HepG2 (cell line): ENCODE results near the gene NOXO1. TPM values are rescaled to one million over a fixed set of nuclear protein-coding genes. Genes with fewer than 3 reads are reported as not detected.
A peak's percentile ranks its signal among the peaks of the same experiment; 100 is the strongest.

Experiments
- ARHGAP35 ChIP-seq: sonication (generic); formaldehyde crosslinking; IDR thresholded peaks from 2 replicates; pipeline ENCODE4 v1.9.0; 2022; ENCODE audit warnings: mild to moderate bottlenecking, inconsistent platforms, moderate library complexity, missing genetic modification reagents, borderline replicate concordance
- E2F1 ChIP-seq: sonication (generic); formaldehyde crosslinking; IDR thresholded peaks from 2 replicates; pipeline ENCODE4 v1.5.0; 2020; ENCODE audit warnings: missing genetic modification reagents
- EEA1 ChIP-seq: sonication (generic); formaldehyde crosslinking; IDR thresholded peaks from 2 replicates; pipeline ENCODE4 v1.5.1; 2020; ENCODE audit warnings: mild to moderate bottlenecking, missing genetic modification reagents, borderline replicate concordance
- ETV6 ChIP-seq: sonication (generic); formaldehyde crosslinking; conservative IDR thresholded peaks from 2 replicates; pipeline ENCODE4 v1.4.0; 2020; ENCODE audit warnings: missing genetic modification reagents
- FOSL1 ChIP-seq: sonication (generic); formaldehyde crosslinking; IDR thresholded peaks from 2 replicates; pipeline ENCODE4 v1.9.0; 2021; ENCODE audit warnings: missing genetic modification reagents, borderline replicate concordance
- MTERF4 ChIP-seq: sonication (generic); formaldehyde crosslinking; IDR thresholded peaks from 2 replicates; pipeline ENCODE4 v1.8.0; 2023; ENCODE audit warnings: mild to moderate bottlenecking, missing genetic modification reagents
- NR2C2 ChIP-seq: sonication (generic); formaldehyde crosslinking; IDR thresholded peaks from 2 replicates; pipeline ENCODE4 v1.4.0; 2020; ENCODE audit warnings: missing genetic modification reagents, mild to moderate bottlenecking, moderate library complexity, borderline replicate concordance
- PAWR ChIP-seq: sonication (generic); formaldehyde crosslinking; IDR thresholded peaks from 2 replicates; pipeline ENCODE4 v1.4.0; 2020; ENCODE audit warnings: missing genetic modification reagents, mild to moderate bottlenecking, borderline replicate concordance
- PAXIP1 ChIP-seq: sonication (generic); formaldehyde crosslinking; conservative IDR thresholded peaks from 2 replicates; pipeline ENCODE4 v1.4.0; 2020; ENCODE audit warnings: mild to moderate bottlenecking, missing genetic modification reagents, moderate library complexity
- PPARG ChIP-seq: conservative IDR thresholded peaks from 2 replicates; pipeline ENCODE4 v1.6.1; 2016; ENCODE audit warnings: missing biosample characterization, missing genetic modification reagents
- SOX6 ChIP-seq, 2 experiments: fragments of 450-650 bp in 1 of 2; sonication (generic) in 1 of 2; formaldehyde crosslinking in 1 of 2; IDR thresholded peaks; 2 replicates each; pipeline versions ENCODE4 v1.4.0 to v1.6.1; 2017 to 2020; ENCODE audit warnings: antibody characterized with exemption in 1 of 2, mild to moderate bottlenecking in 1 of 2, missing genetic modification reagents in 1 of 2
- THAP9 ChIP-seq: sonication (generic); formaldehyde crosslinking; IDR thresholded peaks from 2 replicates; pipeline ENCODE4; 2020; ENCODE audit warnings: missing genetic modification reagents, mild to moderate bottlenecking, borderline replicate concordance
- ZNF121 ChIP-seq: sonication (generic); formaldehyde crosslinking; IDR thresholded peaks from 2 replicates; pipeline ENCODE4 v1.5.0; 2020; ENCODE audit warnings: mild to moderate bottlenecking, missing genetic modification reagents
- ZNF124 ChIP-seq: sonication (generic); formaldehyde crosslinking; IDR thresholded peaks from 2 replicates; pipeline ENCODE4 v1.4.0; 2020; ENCODE audit warnings: missing genetic modification reagents
- ZNF20 ChIP-seq: sonication (generic); formaldehyde crosslinking; IDR thresholded peaks from 2 replicates; pipeline ENCODE4 v1.4.0; 2020; ENCODE audit warnings: mild to moderate bottlenecking, moderate library complexity, missing genetic modification reagents
- ZNF496 ChIP-seq: sonication (generic); formaldehyde crosslinking; IDR thresholded peaks from 2 replicates; pipeline ENCODE4 v1.8.1; 2023; ENCODE audit warnings: mild to moderate bottlenecking, moderate library complexity, missing genetic modification reagents; ENCODE audit not compliant: insufficient replicate concordance
- ZNF713 ChIP-seq: sonication (generic); formaldehyde crosslinking; IDR thresholded peaks from 2 replicates; pipeline ENCODE4 v1.4.0; 2020; ENCODE audit warnings: mild to moderate bottlenecking, missing genetic modification reagents
- polyA plus RNA-seq, 8 experiments: library from polyadenylated mRNA; depleted of rRNA in 3 of 8; stranded (reverse) in 7 of 8; unstranded in 1 of 8; fragments of >200 nt; fragmentation: Illumina TruSeq in 4 of 8; extraction: Trizol in 4 of 8; gene quantifications; 2 replicates each; pipeline versions ENCODE4 v1.2.1 to v1.2.3, GENCODE V29; 2011 to 2016; ENCODE audit warnings: low read depth in 4 of 8, missing spikeins in 1 of 8, mixed read lengths in 1 of 8; ENCODE audit not compliant: insufficient read depth in 1 of 8
- total RNA-seq, 5 experiments: library from RNA; depleted of rRNA; stranded (reverse); fragments of >200 nt; fragmentation: Illumina TruSeq; extraction: Trizol; gene quantifications; 2 replicates each; pipeline ENCODE4 v1.2.3, GENCODE V29; 2016; ENCODE audit warnings: low read depth in 1 of 5

NOXO1 gene
- total and polyA plus RNA-seq, 2 of the 13 experiments (the other 11 are each of a cell fraction or from before 2014, with no cell fraction given): 0.69 to 1.4 TPM

GRCh38 chr16:1940273-1941161, 40.8 kb downstream of the NOXO1 start (continued):
- TF ChIP-seq THAP9 (0 out of 2 replicates have a peak, but pooled peaks have one; percentile 9), ARHGAP35 (CRISPR knock-in tag) (no peak), FOSL1 (CRISPR knock-in tag) (no peak), MTERF4 (CRISPR knock-in tag) (peak; percentile 54; the same call in 1 of the 2 replicates), ETV6 (0 out of 2 replicates have a peak, but pooled peaks have one; percentile 31), ZNF20 (CRISPR knock-in tag) (no peak), PAWR (no peak), EEA1 (CRISPR knock-in tag) (no peak), ZNF713 (no peak), E2F1 (CRISPR knock-in tag) (0 out of 2 replicates have a peak, but pooled peaks have one; percentile 32), ZNF124 (peak; percentile 79; the same call in 1 of the 2 replicates), PPARG (no peak; the same call in 1 of the 2 replicates), SOX6 (IDR thresholded peaks at IDR 0.05) (no peak), SOX6 (CRISPR knock-in tag; IDR thresholded peaks at IDR 0.05) (peak; percentile 85), NR2C2 (CRISPR knock-in tag) (peak; percentile 25; the same call in 1 of the 2 replicates), ZNF496 (no peak), PAXIP1 (CRISPR knock-in tag) (peak; percentile 100), ZNF121 (no peak; the same call in none of the 2 replicates)
